SHP77 (cell line): ENCODE results near the gene DDX10.

ENCODE experiments used
- DNase-seq, 2 experiments: peaks; one replicate each; lab custom pipeline; 2025; lab: John Stamatoyannopoulos, UW

The DDX10 gene

DNA sequence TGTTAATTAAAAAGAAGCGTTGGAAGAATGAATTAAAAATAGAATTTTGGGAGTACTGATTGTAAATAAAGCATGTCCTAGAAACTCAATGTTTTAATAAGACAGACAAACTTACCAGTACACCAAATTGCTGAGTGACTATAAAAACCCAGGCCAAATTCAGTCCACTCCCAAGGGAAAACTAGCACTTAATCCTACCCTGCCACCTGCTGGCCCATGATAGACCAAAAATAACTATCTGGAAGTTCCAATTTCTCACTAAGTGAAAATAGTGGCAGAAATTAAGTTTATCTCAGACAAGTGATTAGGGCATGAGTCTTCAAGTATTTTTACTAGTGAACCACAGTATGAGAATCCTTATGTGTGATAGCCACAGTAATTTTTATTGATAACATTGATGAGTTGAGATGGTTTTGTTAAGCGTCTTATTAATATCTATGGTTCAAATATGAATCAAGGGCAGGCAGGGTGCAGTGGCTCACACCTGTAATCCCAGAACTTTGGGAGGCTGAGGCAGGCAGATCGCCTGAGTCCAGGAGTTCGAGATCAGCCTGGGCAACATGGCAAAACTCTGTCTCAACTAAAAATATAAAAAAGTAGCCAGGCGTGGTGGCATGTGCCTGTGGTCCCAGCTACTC, 9.8 kb upstream of the DDX10 start:
- DNase-seq, result peak; percentile 23 to 36

DNA sequence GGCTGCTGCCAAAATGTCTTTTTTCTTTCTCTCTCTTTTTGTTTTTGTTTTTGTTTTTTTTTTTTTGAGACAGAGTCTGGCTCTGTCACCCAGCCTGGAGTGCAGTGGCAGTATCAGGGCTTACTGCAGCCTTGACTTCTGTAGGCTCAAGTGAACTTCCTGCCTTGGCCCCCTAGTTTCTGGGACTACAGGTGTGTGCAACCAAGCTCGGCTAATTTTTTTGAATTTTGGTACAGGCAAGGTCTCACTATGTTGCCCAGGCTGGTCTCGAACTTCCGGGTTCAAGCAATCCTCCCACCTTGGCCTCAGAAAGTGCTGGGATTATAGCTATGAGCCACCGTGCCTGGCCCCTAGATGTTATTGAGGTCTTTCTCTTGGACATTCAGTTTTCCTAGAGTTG, 2.2 kb upstream of the DDX10 start:
- DNase-seq, result no peak

DNA sequence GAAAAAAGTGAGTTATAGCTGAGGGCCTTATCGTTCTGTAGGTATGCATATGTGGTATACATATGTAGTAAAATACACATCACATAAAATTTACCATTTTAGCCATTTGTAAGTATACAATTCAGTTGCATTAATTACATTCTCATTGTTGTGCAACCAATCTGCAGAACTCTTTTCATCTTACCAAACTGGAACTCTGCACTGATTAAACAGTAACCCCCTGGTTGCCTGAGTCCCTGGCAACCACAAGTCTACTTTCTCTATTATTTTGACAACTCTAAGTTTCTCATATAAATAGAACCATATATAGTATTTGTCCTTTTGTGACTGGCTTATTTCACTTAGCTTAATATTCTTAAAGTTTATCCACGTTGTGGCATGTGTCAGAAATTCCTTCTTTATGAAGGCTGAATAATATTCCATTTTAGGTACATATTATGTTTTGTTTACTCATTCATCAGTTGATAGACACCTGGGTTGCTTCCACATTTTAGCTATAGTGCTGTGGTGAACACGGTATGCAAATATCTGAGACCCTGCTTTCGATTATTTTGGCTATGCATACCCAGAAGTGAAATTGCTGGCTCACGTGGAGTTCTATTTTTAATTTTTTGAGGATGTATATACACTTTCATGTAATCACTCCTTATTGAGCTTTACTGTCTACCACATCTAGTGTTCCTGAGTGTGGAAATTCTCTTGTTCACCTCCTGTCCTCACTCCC, 1.6 kb upstream of the DDX10 start:
- no peak for DNase-seq

DNA sequence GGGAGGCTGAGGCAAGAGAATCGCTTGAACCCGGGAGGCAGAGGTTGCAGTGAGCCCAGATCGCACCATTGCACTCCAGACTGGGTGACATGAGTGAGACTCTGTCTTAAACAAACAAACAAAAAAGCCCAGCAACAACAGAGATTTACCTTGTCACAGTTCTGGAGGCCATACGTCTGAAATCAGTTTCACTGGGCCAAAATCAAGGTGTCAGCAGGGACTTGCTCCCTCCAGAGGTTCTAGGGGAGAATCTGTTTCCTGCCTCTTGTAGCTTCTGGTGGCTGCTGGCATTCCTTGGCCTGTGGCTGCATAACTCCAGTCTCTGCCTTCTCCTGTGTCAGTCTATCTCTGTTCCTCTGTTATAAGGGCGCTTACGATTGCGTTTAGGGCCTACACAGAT, 1.5 kb downstream of the DDX10 start:
- DNase-seq, result no peak

DNA sequence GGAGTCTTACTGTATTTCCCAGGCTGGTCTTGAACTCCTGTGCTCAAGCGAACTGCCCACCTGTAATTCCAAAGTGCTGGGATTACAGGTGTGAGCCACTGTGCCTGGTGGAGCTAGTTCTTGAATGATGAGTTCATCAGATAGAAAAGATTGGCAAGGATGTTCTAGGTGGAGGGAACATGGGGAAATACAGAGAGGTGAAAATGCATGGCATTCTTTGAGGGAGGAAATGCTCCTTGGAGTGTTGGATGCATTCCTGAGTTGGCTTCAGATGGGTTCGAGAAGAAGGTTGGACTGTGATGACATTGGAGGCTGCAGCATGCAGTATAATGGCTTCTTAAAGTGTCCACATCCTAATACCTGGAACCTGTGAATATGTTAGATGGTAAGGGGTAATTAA, 4.4 kb downstream of the DDX10 start:
- DNase-seq, result no peak

DNA sequence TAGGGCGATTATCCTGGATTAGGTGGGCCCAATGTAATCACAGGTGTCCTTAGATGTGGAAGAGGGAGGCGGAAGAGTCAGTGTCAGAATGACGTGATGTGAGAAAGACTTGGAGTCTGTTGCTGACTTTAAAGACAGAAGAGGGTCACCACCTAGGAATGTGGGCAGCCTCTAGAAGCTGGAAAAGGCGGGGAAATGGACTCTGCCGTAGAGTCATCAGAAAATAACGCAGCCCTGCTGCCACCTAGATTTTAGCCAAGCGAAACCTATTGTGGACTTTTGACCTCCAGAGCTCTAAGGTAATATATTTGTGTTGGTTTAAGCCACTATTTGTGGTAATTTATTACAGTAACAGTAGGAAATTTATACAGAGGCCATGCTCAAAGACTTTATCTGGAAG, 4.8 kb downstream of the DDX10 start:
- DNase-seq, result no peak

DNA sequence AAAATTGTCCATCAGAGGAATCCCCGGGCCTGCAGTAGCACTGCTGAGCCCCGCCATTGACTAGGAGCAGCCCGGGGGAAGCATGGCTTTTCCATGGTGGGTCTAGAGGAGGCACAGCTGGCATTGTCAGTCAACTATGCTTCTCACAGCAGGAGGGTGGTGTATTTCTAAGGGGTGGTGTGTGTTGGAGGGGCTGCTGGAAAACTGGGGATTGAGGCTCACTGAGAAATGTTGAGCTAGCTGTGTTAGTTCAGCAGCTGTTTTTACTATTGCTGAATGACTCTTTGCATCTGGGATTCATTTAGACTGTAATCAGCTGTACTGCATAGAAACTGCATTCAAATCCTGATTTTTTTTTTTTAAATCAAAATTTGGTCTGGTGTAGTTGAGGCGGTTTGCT, 5.6 kb downstream of the DDX10 start:
- DNase-seq, result no peak

DNA sequence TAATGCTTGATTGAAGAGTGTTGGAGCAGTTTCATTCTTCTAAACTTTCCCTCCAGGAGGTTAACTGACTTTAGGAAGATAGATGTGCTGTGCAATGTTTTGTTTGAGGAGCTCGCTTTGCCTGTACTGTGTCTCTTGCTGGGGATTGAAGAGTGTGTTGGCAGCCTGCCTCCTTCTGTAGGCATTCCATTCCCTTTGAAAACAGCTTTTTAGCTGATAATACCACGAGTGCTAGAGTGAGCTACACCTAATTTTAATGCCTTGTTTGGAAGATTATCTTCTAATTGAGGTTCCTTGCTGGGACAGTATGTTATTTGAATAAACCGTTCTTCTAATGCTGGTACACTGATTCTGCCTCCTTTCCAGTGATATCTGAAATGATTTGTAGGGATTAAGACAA, 7.2 kb downstream of the DDX10 start:
- no peak for DNase-seq

DNA sequence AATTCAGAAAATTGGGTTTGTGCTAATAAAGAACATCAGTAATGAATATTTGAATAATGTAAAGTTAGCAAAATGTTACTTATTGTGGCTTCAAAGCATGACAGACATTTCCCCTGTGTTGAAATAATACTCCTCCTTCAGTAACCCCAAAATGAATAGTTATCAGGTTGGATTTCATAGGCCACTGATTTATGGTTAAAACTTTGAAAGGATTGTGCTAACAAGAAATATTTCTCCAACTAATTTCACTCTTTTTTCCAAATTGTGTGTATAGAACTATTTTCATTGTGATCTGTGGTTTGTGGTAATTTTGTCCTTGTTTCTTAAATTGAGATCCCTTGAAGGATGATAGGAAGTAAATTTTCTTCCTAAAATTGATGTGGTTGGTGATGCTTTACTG, 7.9 kb downstream of the DDX10 start:
- no peak for DNase-seq

DNA sequence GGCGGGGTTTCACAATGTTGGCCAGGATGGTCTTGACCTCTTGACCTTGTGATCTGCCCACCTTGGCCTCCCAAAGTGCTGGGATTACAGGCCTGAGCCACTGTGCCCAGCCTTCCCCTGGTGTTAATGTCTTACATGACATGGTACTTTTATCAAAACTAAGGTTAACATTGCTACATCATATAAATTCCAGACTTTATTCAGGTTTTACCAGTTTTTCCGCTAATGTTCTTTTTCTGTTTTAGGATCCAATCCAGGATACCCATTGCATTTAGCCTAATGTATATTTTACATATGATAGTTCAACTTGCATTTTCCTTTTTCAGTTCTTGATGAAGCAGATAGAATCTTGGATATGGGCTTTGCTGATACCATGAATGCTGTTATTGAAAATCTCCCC, 14.2 kb downstream of the DDX10 start:
- no peak for DNase-seq

DNA sequence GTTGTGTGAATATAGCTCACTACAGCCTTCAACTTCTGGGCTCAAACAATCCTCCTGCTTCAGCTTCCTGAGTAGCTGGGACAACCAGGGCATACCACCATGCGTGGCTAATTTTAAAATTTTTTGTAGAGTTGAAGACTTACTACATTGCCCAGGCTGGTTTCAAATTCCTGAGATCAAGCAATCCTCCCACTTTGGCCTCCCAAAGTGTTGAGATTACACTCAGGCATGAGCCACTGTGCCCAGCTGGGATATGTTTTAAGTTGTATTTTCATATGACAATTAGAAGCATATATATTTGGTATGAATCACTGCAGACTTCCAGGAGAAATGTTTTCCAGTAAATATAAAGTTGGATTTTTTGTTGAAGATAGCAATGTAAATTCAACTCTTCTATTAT, 15.4 kb downstream of the DDX10 start:
- no peak for DNase-seq

DNA sequence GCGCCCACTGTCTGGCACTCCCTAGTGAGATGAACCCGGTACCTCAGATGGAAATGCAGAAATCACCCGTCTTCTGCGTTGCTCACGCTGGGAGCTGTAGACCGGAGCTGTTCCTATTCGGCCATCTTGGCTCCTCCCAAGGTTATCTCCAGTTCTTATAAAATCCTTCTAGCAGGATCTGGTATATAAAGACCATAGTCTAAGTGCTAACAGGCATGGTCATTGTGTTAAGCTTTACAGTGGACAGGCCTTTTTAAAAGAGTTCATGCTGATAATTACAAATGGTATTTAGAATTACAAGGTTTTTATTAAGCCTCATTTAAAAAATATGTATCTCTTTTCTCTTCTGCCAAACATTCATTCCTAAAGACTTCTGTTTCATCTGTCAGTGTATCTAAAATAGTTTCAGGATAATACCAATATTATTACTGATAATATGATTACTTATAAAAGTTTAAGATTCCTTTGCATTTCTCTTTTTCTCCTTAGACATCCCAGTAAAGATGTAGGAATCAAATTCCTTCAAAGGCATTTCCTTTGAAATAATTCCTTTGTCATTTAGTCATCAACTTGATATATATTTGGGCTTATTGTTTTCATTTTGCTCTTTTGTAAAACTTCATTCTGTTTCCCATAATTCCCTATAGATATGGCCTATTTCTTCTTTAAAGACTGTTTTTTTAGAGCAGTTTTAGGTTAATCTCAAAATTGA, 20.7 kb downstream of the DDX10 start:
- no peak for DNase-seq

DNA sequence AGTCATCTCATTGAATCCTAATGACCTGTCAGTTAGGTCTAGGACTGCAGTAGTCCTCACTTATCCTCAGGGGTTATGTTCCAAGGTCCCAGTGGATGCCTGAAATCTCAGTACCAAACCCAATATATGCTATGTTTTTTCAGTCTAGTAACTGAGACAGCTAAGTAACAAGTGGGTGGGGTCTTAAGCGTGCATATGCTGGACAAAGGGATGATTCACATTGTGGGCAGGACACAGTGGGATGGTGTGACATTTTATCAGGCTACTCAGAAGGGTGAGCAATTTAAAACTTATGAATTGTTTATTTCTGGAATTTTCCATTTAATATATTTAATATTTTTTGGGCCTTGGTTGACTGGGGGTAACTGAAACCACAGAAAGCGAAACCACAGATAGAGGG, 29.0 kb downstream of the DDX10 start:
- no peak for DNase-seq

DNA sequence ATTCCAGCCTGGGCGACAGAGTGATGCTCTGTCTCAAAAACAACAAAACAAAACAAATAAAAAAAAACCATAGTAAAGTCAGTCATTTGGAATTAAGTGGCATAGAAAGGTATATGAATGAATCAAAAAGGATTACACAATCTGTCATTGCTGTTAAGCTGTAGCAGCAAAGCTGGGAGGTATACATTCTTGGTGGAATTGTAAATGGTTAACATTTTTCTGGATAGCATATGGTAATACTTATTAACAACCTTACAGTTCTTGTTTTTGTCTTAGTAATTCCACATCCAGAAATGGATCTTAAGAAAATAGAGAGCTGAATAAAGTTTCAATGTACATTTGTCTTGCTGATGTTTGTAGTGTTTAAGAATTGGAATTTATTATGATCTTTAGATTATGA, 30.0 kb downstream of the DDX10 start:
- DNase-seq, result no peak

DNA sequence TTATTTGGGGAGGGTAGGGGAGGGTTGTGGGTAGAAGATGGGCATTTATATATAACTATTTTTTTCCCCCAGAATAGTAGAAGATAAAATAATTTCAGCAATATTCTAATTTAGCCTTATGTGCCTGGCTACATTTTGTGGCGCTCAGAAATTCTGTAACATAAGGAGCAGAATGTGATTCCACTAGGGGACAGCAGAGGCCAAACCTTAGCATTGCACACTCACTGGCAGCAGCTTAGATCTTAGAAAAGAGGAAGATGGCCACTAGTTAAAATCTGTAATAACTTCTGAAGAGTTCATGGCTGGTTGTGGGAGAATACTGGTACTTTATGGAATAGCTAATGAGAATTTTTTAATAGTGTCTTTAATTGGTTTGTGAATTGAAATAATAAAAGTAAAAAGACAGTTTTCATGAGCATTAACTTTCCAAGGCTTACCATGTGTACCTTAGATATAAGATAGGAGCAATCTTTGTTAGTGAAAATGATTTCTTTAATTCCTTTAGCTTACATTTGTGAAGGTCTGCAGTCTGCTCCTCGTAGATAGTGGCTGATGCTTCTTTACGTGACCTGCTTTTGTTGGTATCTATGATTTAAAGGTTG, 33.1 kb downstream of the DDX10 start:
- DNase-seq, result peak; percentile 27 to 42

DNA sequence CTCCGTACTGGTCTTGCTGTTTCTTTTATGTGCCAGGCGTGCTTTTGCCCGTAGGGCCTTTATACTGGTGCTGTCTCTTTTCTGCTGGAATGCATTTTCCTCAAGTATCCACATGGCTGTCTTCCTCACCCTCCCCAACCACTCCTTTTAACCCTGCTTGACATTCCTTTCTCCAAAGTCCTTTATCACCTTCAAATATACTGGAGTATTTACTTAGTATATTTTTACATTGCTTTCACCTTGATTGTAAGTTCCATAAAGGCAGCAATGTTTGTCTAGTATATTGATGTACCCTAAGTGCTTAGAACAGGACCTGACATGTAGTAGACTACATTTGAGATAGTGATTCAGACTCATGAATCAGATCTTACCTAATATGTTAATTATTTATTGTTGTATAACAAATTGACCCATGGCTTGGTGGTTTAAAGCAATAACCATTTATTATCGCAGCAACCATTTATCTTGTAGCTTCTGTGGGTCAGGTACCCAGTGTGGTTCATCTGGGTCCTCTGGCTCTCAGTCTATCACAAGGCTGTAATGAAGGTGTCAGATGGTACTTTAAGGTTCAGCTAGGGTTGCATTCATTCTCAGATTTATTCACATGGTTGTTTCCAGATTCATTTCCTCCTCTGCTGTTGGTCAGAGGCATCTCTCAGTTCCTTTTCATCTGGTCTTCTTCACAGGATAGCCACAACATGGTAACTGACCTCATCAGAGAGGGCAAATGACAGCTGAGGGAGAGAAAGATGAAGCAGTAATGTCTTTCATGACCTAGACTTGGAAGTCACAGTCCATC, 34.2 kb downstream of the DDX10 start:
- no peak for DNase-seq

DNA sequence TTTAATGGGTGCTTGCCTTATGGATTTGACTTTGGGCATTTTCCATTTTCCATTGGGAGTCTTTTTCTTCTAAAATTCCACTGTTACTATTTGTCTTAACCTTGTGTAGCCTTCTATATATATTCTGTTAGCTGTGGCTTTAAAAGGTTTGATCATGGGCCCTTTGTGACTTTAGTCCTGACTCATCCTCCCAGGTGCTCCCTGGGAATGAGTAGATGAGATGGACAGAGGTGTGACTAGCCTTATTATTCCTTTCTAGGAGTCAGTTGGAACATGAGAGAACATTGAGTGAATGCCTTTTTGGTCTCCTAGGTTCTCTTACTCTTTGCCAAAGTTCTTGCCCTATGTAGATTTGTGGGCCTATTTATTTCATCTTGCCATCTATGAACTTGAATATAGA, 39.0 kb downstream of the DDX10 start:
- DNase-seq, result no peak

DNA sequence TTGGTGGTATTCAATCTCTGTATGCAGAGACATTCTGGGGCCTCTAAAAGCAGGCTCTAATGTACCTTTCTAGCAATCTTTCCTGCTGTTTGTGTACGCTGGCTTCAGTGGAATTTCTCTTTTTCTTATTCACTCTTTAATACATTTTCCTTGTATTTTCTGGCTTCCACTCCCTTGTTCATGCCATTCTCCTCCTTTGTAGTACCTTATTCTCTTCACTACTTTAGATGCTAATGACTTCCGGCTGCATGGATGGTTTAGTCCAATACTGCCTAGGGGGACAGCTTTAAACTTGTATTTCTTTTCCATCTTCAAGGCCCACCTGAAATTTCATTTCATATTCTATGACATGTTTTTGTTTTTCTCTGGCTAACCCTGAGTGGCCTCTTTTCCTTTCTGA, 40.2 kb downstream of the DDX10 start:
- no peak for DNase-seq

DNA sequence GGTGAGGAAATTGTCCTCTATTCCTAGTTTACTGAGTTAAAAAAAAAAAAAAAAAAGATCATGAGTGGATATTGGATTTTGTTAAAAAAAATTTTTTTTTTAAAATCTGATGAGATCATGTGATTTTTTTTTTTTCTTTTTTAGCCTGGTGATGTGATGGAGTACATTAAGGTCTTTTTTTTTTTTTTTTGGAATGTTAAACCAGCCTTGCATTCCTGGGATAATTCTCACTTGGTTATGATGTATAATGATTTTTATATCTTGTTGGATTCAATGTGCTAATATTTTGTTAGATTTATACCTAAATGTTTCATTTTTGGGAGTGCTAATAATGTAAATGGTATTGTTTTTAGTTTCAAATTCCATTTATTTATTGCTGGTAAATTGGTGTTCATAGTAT, 43.3 kb downstream of the DDX10 start:
- no peak for DNase-seq

DNA sequence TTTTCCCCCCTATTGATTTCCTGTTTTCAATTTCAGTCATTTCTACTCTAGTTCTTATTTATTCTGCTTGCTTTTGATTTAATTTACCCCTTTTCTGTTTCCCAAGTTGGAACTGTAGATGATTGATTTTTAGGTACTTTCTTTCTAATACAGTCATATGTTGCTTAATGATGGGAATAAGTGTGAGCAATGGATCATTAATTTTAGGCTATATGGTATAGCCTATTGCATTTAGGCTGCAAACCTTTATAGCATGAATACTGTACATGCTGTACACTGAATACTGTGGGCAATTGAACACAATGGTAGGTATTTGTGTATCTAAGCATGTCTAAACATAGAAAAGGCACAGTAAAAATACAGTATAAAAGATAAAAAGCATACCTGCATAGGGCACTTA, 44.9 kb downstream of the DDX10 start:
- DNase-seq, result no peak

DNA sequence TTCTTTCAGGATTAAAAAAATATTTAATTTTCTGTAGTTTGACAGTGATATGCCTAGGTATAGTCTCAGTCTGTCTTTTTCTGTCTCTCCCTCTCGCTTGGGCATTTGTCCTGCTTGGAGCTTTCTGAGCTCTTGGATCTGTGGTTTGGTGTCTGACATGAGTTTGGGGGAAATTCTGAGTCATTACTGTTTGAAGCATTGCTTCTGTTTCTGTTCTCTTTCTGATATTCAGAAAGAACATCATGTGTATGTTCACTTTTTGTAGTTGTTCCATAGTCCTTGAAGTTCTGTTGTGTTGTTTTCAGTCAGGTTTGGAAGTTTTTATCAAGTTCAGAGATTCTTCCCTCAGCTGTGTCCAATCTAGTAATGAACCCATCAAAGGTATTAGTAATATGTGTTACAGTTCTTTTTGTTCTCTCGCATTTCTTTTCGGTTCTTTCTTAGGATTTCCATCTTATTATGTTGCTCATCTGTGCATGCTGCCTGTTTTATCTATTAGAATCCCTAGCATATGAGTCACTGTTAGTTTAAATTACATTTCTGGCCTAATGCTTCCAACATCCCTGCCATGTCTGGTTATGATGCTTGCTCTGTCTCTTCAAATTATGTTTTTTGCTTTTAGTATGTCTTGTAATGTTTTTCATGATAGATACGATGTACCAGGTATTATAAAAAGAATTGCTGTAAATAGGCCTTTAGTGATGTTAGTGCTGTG, 48.4 kb downstream of the DDX10 start:
- DNase-seq, result no peak

DNA sequence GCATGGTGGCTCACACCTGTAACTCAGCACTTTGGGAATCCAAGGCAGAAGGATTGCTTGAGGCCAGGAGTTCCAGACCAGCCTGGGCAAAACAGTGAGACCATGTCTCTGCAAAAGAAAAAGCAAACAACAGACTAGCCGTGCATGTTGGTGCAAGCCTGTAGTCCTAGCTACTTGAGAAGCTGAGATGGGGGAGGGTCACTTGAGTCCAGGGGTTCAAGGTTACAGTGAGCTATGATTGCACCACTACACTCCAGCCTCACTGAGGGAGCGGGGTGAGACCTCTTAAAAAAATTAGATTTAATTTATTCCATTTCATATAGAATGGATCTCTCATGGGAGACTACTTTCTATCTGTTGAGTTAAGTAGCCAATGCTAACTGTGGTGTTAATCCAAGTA, 50.4 kb downstream of the DDX10 start:
- DNase-seq, result no peak
